Hematopoietic multipotent progenitor cell treated with erythropoietin and hydrocortisone succinate and interleukin-3 and kit ligand, for 17 days (in vitro differentiated cells): Measurements from ENCODE around the gene USP10.

Experiments
- DNase-seq: peaks from one replicate; pipeline ENCODE4 v3.0.0-alpha.2; 2015; ENCODE audit warnings: low spot score

USP10 gene

GRCh38 chr16:84751947-84752346 is 52.1 kb downstream of the USP10 start:
- peak; percentile 18 for DNase-seq

- DNase-seq = no peak
These were observed 52.8 kb downstream of the USP10 start for GRCh38 chr16:84752600-84752999.

GRCh38 chr16:84753412-84754326 is 53.9 kb downstream of the USP10 start:
- no peak for DNase-seq

GRCh38 chr16:84754353-84754856 is 54.6 kb downstream of the USP10 start:
- peak; percentile 90 for DNase-seq

GRCh38 chr16:84754956-84755672 is 55.3 kb downstream of the USP10 start:
- DNase-seq = no peak

- DNase-seq = no peak
These were observed 57.0 kb downstream of the USP10 start for GRCh38 chr16:84756830-84757229.

GRCh38 chr16:84758627-84759026 is 58.8 kb downstream of the USP10 start:
- no peak for DNase-seq

- DNase-seq = no peak
These were observed 59.3 kb downstream of the USP10 start for GRCh38 chr16:84759061-84759460.

- DNase-seq = no peak
These were observed 60.1 kb downstream of the USP10 start for GRCh38 chr16:84759906-84760305.

GRCh38 chr16:84761448-84762368 is 61.9 kb downstream of the USP10 start:
- no peak for DNase-seq

- no peak for DNase-seq
These were observed 63.4 kb downstream of the USP10 start for GRCh38 chr16:84763164-84763563.

GRCh38 chr16:84763629-84764028 is 63.8 kb downstream of the USP10 start:
- no peak for DNase-seq

GRCh38 chr16:84764970-84765369 is 65.2 kb downstream of the USP10 start:
- no peak for DNase-seq

- DNase-seq = no peak
These were observed 66.1 kb downstream of the USP10 start for GRCh38 chr16:84765616-84766580.

GRCh38 chr16:84766978-84767773 is 67.4 kb downstream of the USP10 start:
- DNase-seq = no peak

GRCh38 chr16:84768061-84768807 is 68.4 kb downstream of the USP10 start:
- DNase-seq = no peak

- no peak for DNase-seq
These were observed 69.0 kb downstream of the USP10 start for GRCh38 chr16:84768808-84769197.

GRCh38 chr16:84769416-84769815 is 69.6 kb downstream of the USP10 start:
- DNase-seq = no peak

GRCh38 chr16:84773312-84773711 is 73.5 kb downstream of the USP10 start:
- DNase-seq = no peak
